A549 treated with CORT108297 at 1 μM for 4 hours (cell line): ENCODE measurements around the gene PCDH7. TPM values are rescaled to one million over a fixed set of nuclear protein-coding genes. Genes with fewer than 3 reads are reported as not detected.

ENCODE experiments used
- total RNA-seq: library from RNA; stranded (reverse); fragments of 200-300 nt; extraction: Qiagen RNA extraction; gene quantifications from 5 replicates; pipeline ENCODE4 v1.2.3, GENCODE V29; 2022

The PCDH7 gene
- 0.07 to 0.15 TPM (median 0.10 TPM) in 5 replicates for total RNA-seq

GRCh38 chr4:30720021-30720660 lies at the start of gene PCDH7:
Gene PCDH7 (plus strand): TSS chr4:30720369. CDS start chr4:30721423, 1,054 bp downstream.

